NT2/D1 (cell line): ENCODE measurements around the gene DIP2C.

Experiments
- YY1 ChIP-seq: IDR thresholded peaks from 2 replicates; pipeline ENCODE4 v1.6.1; 2011; ENCODE audit not compliant: insufficient read length, insufficient read depth
- ZNF274 ChIP-seq: IDR thresholded peaks from 2 replicates; pipeline ENCODE4 v1.6.1; 2011; ENCODE audit warnings: mild to moderate bottlenecking, low read depth, low read length

GRCh38 chr10:677750-678661 is 11.5 kb downstream of the DIP2C start:
- no peak for TF ChIP-seq ZNF274
- no peak for TF ChIP-seq YY1
